Astrocyte (in vitro differentiated cells and primary cell): Measurements from ENCODE around the gene CHAD. TPM values are rescaled to one million over a fixed set of nuclear protein-coding genes. Genes with fewer than 3 reads are reported as not detected.

Experiments
- DNase-seq: peaks from one replicate; pipeline ENCODE4 v3.0.0-alpha.2; 2010; ENCODE audit warnings: low read depth
- FAIRE-seq: peaks from 2 replicates; lab custom pipeline; 2011; peaks lifted over from hg19 to GRCh38; lab: Jason Lieb, UNC
- H2AFZ ChIP-seq: 2 replicates; pipeline ENCODE4 v1.6.0; 2012; ENCODE audit warnings: low read depth, low read length, inconsistent platforms
- H3K27ac ChIP-seq: 2 replicates; pipeline ENCODE4 v1.5.1; 2011; ENCODE audit warnings: low read depth, low read length, inconsistent platforms
- H3K27me3 ChIP-seq: 2 replicates; pipeline ENCODE4 v1.6.0; 2011; ENCODE audit warnings: low read length, inconsistent platforms; ENCODE audit not compliant: insufficient read depth
- H3K36me3 ChIP-seq: 2 replicates; pipeline ENCODE4 v1.5.1; 2011; ENCODE audit warnings: low read length, inconsistent platforms; ENCODE audit not compliant: insufficient read depth
- H3K4me1 ChIP-seq: 2 replicates; pipeline ENCODE4 v1.5.1; 2011; ENCODE audit warnings: low read length, inconsistent platforms; ENCODE audit not compliant: insufficient read depth
- H3K4me2 ChIP-seq: 2 replicates; pipeline ENCODE4 v1.6.0; 2012; ENCODE audit warnings: low read length, inconsistent platforms
- H3K4me3 ChIP-seq: 2 replicates; pipeline ENCODE4 v1.5.1; 2011; ENCODE audit warnings: low read depth, mild to moderate bottlenecking, low read length, inconsistent platforms; ENCODE audit not compliant: insufficient read depth
- H3K79me2 ChIP-seq: 2 replicates; pipeline ENCODE4 v1.6.0; 2012; ENCODE audit warnings: mild to moderate bottlenecking, low read length, inconsistent platforms; ENCODE audit not compliant: insufficient read depth
- H3K9ac ChIP-seq: 2 replicates; pipeline ENCODE4 v1.6.0; 2012; ENCODE audit warnings: mild to moderate bottlenecking, low read length, inconsistent platforms
- H3K9me3 ChIP-seq: 2 replicates; pipeline ENCODE4 v1.5.1; 2012; ENCODE audit warnings: low read depth, mild to moderate bottlenecking, low read length, inconsistent platforms; ENCODE audit not compliant: insufficient read depth
- H4K20me1 ChIP-seq: 2 replicates; pipeline ENCODE4 v1.6.0; 2012; ENCODE audit warnings: low read length, inconsistent platforms; ENCODE audit not compliant: insufficient read depth
- H3K27ac Mint-ChIP-seq: one replicate; pipeline ENCODE4 v1.8.0; 2021; ENCODE audit warnings: mild to moderate bottlenecking, mixed read lengths; ENCODE audit not compliant: unreplicated experiment
- H3K27me3 Mint-ChIP-seq: one replicate; pipeline ENCODE4 v1.8.0; 2021; ENCODE audit warnings: low read depth, mixed read lengths; ENCODE audit not compliant: unreplicated experiment
- H3K36me3 Mint-ChIP-seq: one replicate; pipeline ENCODE4 v1.8.0; 2021; ENCODE audit warnings: low read depth, mixed read lengths; ENCODE audit not compliant: unreplicated experiment
- H3K4me1 Mint-ChIP-seq: one replicate; pipeline ENCODE4 v1.8.0; 2021; ENCODE audit warnings: low read depth, mixed read lengths; ENCODE audit not compliant: unreplicated experiment
- H3K4me3 Mint-ChIP-seq: one replicate; pipeline ENCODE4 v1.8.0; 2021; ENCODE audit warnings: mild to moderate bottlenecking, moderate library complexity, mixed read lengths; ENCODE audit not compliant: unreplicated experiment
- H3K9me3 Mint-ChIP-seq: one replicate; pipeline ENCODE4 v1.8.0; 2021; ENCODE audit warnings: mild to moderate bottlenecking, mixed read lengths; ENCODE audit not compliant: unreplicated experiment
- EZH2 ChIP-seq: IDR thresholded peaks from 2 replicates; pipeline ENCODE4 v1.6.1; 2012; ENCODE audit warnings: mild to moderate bottlenecking, low read length, inconsistent platforms; ENCODE audit not compliant: insufficient read depth
- total RNA-seq: library from RNA; stranded (reverse); gene quantifications from 2 replicates; pipeline ENCODE4 v1.2.1, GENCODE V29; 2021
- TF ChIP-seq, protein P1 (sequence below): IDR thresholded peaks from 2 replicates; pipeline ENCODE4 v1.5.1; 2011; ENCODE audit warnings: low read depth, mild to moderate bottlenecking, inconsistent platforms, low read length, moderate library complexity; ENCODE audit not compliant: insufficient read depth

The CHAD gene
- total RNA-seq, 1 donor from 2014 or later: not detected

DNA sequence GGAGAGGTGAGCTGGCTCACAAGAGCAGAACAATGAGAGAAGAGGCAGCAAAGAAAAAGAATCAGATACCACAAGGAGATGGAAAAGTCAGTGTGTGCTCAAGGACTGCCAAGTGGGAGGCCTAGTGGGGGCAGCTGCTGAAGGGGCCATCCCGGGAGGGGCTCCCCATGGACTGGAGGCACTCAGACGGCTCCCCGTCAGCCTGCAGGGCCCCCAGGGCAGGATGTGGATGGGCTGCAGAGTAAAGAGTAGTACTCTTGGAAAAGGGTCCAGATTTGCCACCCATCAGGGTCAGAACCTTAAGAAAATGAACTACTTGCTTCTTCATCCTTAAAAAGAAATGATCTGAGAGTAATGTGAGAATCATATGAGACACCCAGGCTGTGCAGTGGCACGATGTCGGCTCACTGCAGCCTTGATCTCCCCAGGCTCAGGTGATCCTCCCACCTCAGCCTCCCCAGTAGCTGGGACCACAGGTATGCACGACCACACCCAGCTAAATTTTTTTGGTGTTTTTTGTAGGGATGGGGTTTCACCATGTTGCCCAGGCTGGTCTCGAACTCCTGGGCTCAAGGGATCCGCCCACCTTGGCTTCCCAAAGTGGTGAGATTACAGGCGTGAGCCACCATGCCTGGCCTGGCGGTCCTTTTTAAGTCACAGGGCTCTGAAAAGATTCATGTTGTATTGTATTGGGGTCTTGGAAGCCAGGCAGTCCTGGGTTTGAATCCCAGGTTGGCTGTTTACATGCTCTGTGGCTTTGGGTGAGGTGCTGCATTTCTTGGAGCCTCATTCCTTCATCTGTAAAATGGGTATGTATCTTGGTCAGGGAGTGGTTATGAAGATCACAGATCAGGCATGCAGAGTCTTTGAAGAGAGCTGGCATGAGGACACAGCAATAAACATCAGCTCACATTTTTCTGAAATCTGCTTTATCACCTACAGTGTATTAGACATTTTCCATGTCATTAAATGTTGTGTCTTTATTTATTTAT, 27.5 kb downstream of the CHAD start:
- H3K9ac ChIP-seq: no peak overlapping the region
- no peak for DNase-seq
- no peaks in the 10 kb centered on the region for H3K4me1 ChIP-seq
- no peak overlapping the region for H2AFZ ChIP-seq
- no peak overlapping the region for H3K4me2 ChIP-seq
- no peaks in the 10 kb centered on the region for H3K9me3 Mint-ChIP-seq
- no peaks in the 10 kb centered on the region for H3K79me2 ChIP-seq
- H3K4me3 Mint-ChIP-seq: no peak overlapping the region
- peaks cover 2% of the 10 kb centered on the region for H3K4me1 Mint-ChIP-seq
- H3K27me3 Mint-ChIP-seq: no peaks in the 10 kb centered on the region
- H3K36me3 Mint-ChIP-seq: no peaks in the 10 kb centered on the region
- H3K27ac ChIP-seq: no peak overlapping the region
- no peak overlapping the region for H3K4me3 ChIP-seq
- H3K27me3 ChIP-seq: no peaks in the 10 kb centered on the region
- TF ChIP-seq EZH2: no peak
- TF ChIP-seq, protein P1, sequence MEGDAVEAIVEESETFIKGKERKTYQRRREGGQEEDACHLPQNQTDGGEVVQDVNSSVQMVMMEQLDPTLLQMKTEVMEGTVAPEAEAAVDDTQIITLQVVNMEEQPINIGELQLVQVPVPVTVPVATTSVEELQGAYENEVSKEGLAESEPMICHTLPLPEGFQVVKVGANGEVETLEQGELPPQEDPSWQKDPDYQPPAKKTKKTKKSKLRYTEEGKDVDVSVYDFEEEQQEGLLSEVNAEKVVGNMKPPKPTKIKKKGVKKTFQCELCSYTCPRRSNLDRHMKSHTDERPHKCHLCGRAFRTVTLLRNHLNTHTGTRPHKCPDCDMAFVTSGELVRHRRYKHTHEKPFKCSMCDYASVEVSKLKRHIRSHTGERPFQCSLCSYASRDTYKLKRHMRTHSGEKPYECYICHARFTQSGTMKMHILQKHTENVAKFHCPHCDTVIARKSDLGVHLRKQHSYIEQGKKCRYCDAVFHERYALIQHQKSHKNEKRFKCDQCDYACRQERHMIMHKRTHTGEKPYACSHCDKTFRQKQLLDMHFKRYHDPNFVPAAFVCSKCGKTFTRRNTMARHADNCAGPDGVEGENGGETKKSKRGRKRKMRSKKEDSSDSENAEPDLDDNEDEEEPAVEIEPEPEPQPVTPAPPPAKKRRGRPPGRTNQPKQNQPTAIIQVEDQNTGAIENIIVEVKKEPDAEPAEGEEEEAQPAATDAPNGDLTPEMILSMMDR: no peak
- no peaks in the 10 kb centered on the region for H3K9me3 ChIP-seq
- no peak overlapping the region for H3K27ac Mint-ChIP-seq
- FAIRE-seq: no peak
- H4K20me1 ChIP-seq: no peaks in the 10 kb centered on the region
- no peaks in the 10 kb centered on the region for H3K36me3 ChIP-seq

DNA sequence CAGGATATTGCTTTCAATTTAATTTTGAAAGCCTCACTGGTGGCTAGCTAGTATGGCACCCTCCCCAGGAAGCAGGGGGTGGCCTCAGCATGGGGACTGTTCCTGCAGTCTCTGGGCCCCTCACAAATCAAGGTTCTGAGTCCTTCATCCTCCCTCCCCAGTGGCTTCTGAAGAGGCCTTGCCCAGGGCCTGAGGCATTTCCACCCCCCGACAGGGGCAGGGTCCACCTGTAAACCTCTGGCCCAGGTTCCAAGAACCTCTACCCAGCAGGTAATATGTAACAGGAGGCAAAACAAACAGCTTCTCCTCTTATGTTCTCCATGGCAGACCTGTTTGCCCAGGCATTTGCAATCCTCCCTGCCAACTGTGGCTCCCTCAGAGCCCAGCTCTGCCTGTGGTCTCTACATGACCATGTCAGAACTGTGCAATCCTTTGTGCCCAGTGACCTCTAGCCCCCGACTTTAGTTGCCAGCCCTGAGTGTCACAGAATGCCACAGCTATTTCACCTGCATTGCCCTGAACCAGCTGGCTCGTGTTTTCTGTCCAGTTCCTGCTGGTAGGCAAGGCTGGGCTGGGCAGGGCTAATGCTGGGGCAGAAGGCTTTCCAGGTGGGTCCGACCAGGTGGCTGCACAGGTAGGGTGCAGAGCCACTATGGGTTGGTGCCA, 28.4 kb downstream of the CHAD start:
- Histone ChIP-seq H3K4me1 (no peaks in the 10 kb centered on the region), H4K20me1 (no peaks in the 10 kb centered on the region), H3K79me2 (no peaks in the 10 kb centered on the region), H3K4me2 (no peak overlapping the region), H3K36me3 (no peaks in the 10 kb centered on the region), H3K27ac (no peak overlapping the region), H3K9me3 (no peaks in the 10 kb centered on the region), H3K27me3 (no peaks in the 10 kb centered on the region), H3K4me3 (no peak overlapping the region), H2AFZ (no peak overlapping the region), H3K9ac (no peak overlapping the region)
- H3K27ac Mint-ChIP-seq: no peak overlapping the region
- H3K4me1 Mint-ChIP-seq: peaks cover 2% of the 10 kb centered on the region
- DNase-seq (no peak), FAIRE-seq (no peak)
- H3K4me3 Mint-ChIP-seq: no peak overlapping the region
- no peaks in the 10 kb centered on the region for H3K27me3 Mint-ChIP-seq
- H3K9me3 Mint-ChIP-seq: no peaks in the 10 kb centered on the region
- TF ChIP-seq, protein P1: no peak
- TF ChIP-seq EZH2: no peak
- H3K36me3 Mint-ChIP-seq: no peaks in the 10 kb centered on the region
